Fibroblast of the conjunctiva (primary cell): ENCODE data around the gene NUP62.

Experiments used
- DNase-seq: peaks from one replicate; pipeline ENCODE4 v3.0.0-alpha.2; 2010; ENCODE audit warnings: low read depth

NUP62 gene

GRCh38 chr19:49880162-49880869, 49.0 kb downstream of the NUP62 start:
- DNase-seq = no peak

GRCh38 chr19:49879243-49879963, 49.9 kb downstream of the NUP62 start:
- no peak for DNase-seq

GRCh38 chr19:49878744-49879070, 50.6 kb downstream of the NUP62 start:
- DNase-seq = no peak

- peak; percentile 96 for DNase-seq
Measured at GRCh38 chr19:49877879-49878743, 51.2 kb downstream of the NUP62 start.

GRCh38 chr19:49877020-49877878, 52.1 kb downstream of the NUP62 start, which contains the start of the genes AKT1S1 and TBC1D17:
Gene AKT1S1 (minus strand): TSS chr19:49877355. CDS start chr19:49873295, 4,060 bp downstream.
Gene TBC1D17 (plus strand): TSS chr19:49877702. CDS start chr19:49877724, 22 bp downstream.
- peak; percentile 100 for DNase-seq

- DNase-seq = peak; percentile 99
Measured at GRCh38 chr19:49876422-49877019, 52.8 kb downstream of the NUP62 start.

GRCh38 chr19:49875857-49876421, 53.4 kb downstream of the NUP62 start:
- DNase-seq = no peak

GRCh38 chr19:49875177-49875576, 54.1 kb downstream of the NUP62 start:
- no peak for DNase-seq

- DNase-seq = no peak
Measured at GRCh38 chr19:49874503-49875157, 54.7 kb downstream of the NUP62 start.

- no peak for DNase-seq
Measured at GRCh38 chr19:49873834-49874233, 55.5 kb downstream of the NUP62 start.

- DNase-seq = no peak
Measured at GRCh38 chr19:49873129-49873521, 56.2 kb downstream of the NUP62 start.

- no peak for DNase-seq
Measured at GRCh38 chr19:49872245-49873128, 56.8 kb downstream of the NUP62 start.

- no peak for DNase-seq
Measured at GRCh38 chr19:49871349-49871985, 57.8 kb downstream of the NUP62 start.

GRCh38 chr19:49870309-49870901, 58.9 kb downstream of the NUP62 start:
- no peak for DNase-seq

GRCh38 chr19:49869484-49870308, 59.6 kb downstream of the NUP62 start:
- peak; percentile 100 for DNase-seq

GRCh38 chr19:49869009-49869483, 60.3 kb downstream of the NUP62 start:
- DNase-seq = no peak
